GM23338 (cell line): Measurements from ENCODE around the gene ELAVL2. TPM values are rescaled to one million over a fixed set of nuclear protein-coding genes. Genes with fewer than 3 reads are reported as not detected.
A peak's percentile ranks its signal among the peaks of the same experiment; 100 is the strongest.

Experiments used
- ATAC-seq: fragments of 200-7000 bp; cut with Tn5 transposase; 3 replicates; pipeline ENCODE4 v1.9.1; 2020
- DNase-seq: peaks from one replicate; pipeline ENCODE4 v3.0.0-alpha.2; 2015; ENCODE audit warnings: low spot score
- H2AFZ ChIP-seq: fragments of 200-600 bp; sonication (generic); 2 replicates; pipeline ENCODE4 v1.8.0; 2016; ENCODE audit warnings: antibody characterized with exemption, mild to moderate bottlenecking, moderate library complexity
- H3F3A ChIP-seq: fragments of 200-600 bp; sonication (generic); replicated peaks from 2 replicates; pipeline ENCODE4 v1.8.0; 2017; ENCODE audit warnings: antibody characterized with exemption, mixed run types, low read depth
- H3K27ac ChIP-seq: fragments of 200-600 bp; sonication (generic); 2 replicates; pipeline ENCODE4 v1.6.1; 2016; ENCODE audit warnings: low read depth
- H3K27me3 ChIP-seq: fragments of 200-600 bp; sonication (generic); 2 replicates; pipeline ENCODE4 v1.8.0; 2016; ENCODE audit warnings: mild to moderate bottlenecking, mixed run types, moderate library complexity; ENCODE audit not compliant: insufficient read depth
- H3K36me3 ChIP-seq: fragments of 200-600 bp; sonication (generic); 2 replicates; pipeline ENCODE4 v1.8.0; 2016; ENCODE audit warnings: mild to moderate bottlenecking; ENCODE audit not compliant: insufficient read depth
- H3K4me1 ChIP-seq: fragments of 200-600 bp; sonication (generic); 2 replicates; pipeline ENCODE4 v1.8.0; 2016; ENCODE audit warnings: mild to moderate bottlenecking, moderate library complexity; ENCODE audit not compliant: insufficient read depth
- H3K4me2 ChIP-seq: fragments of 200-600 bp; sonication (generic); 2 replicates; pipeline ENCODE4 v1.7.1; 2017; ENCODE audit warnings: mixed run types
- H3K4me3 ChIP-seq: fragments of 200-600 bp; sonication (generic); 2 replicates; pipeline ENCODE4 v1.6.1; 2016; ENCODE audit warnings: mixed run types
- H3K79me2 ChIP-seq: fragments of 200-600 bp; sonication (generic); replicated peaks from 2 replicates; pipeline ENCODE4 v1.8.0; 2017; ENCODE audit warnings: mild to moderate bottlenecking; ENCODE audit not compliant: insufficient read depth
- H3K9me2 ChIP-seq: fragments of 200-600 bp; sonication (generic); 2 replicates; pipeline ENCODE4 v1.8.0; 2017; ENCODE audit not compliant: insufficient read depth
- H4K20me1 ChIP-seq: fragments of 200-600 bp; sonication (generic); replicated peaks from 2 replicates; pipeline ENCODE4 v1.8.0; 2017; ENCODE audit warnings: mild to moderate bottlenecking; ENCODE audit not compliant: insufficient read depth
- H3K27ac Mint-ChIP-seq: 2 replicates; pipeline ENCODE4 v1.8.0; 2020; ENCODE audit warnings: inconsistent platforms, mild to moderate bottlenecking, moderate library complexity, mixed read lengths
- H3K27me3 Mint-ChIP-seq: 3 replicates; pipeline ENCODE4 v1.8.0; 2022; ENCODE audit warnings: low read depth, mild to moderate bottlenecking, moderate library complexity, mixed read lengths, inconsistent platforms; ENCODE audit not compliant: insufficient read depth, poor library complexity
- H3K36me3 Mint-ChIP-seq: 3 replicates; pipeline ENCODE4 v1.8.0; 2021; ENCODE audit warnings: low read depth, mild to moderate bottlenecking, inconsistent platforms, moderate library complexity, mixed read lengths
- H3K4me1 Mint-ChIP-seq: 3 replicates; pipeline ENCODE4 v1.8.0; 2020; ENCODE audit warnings: mild to moderate bottlenecking, inconsistent platforms, mixed read lengths
- H3K4me3 Mint-ChIP-seq: 3 replicates; pipeline ENCODE4 v1.8.0; 2021; ENCODE audit warnings: moderate library complexity, mild to moderate bottlenecking, inconsistent platforms, mixed read lengths
- H3K9me3 Mint-ChIP-seq: 3 replicates; pipeline ENCODE4 v1.8.0; 2020; ENCODE audit warnings: moderate library complexity, mild to moderate bottlenecking, inconsistent platforms, mixed read lengths
- CREB1 ChIP-seq: fragments of 250-450 bp; sonication (Bioruptor Pico); IDR thresholded peaks from 2 replicates; pipeline ENCODE4 v1.5.0; 2020; ENCODE audit warnings: low read depth, mild to moderate bottlenecking, moderate library complexity
- CTCF ChIP-seq, 2 experiments: fragments of 200-600 bp in 1 of 2; sonication (generic) in 1 of 2; conservative IDR thresholded peaks; 2 replicates each; pipeline versions ENCODE4 v1.5.1 to v1.6.1; 2016 to 2017; ENCODE audit warnings: antibody characterized with exemption in 2 of 2, low read depth in 2 of 2, mild to moderate bottlenecking in 2 of 2, moderate library complexity in 1 of 2
- EZH2 ChIP-seq: fragments of 200-600 bp; sonication (generic); IDR thresholded peaks from one replicate; pipeline ENCODE4 v1.8.0; 2017; ENCODE audit warnings: antibody characterized with exemption, mild to moderate bottlenecking, low read depth; ENCODE audit not compliant: unreplicated experiment
- JUNB ChIP-seq: IDR thresholded peaks from one replicate; pipeline ENCODE4 v1.6.1; 2016; ENCODE audit warnings: antibody characterized with exemption; ENCODE audit not compliant: unreplicated experiment
- NANOG ChIP-seq: IDR thresholded peaks from 2 replicates; pipeline ENCODE4 v1.6.1; 2016; ENCODE audit warnings: antibody characterized with exemption, borderline replicate concordance
- ZNF114 ChIP-seq: fragments of 250-450 bp; sonication (Bioruptor Pico); IDR thresholded peaks from 2 replicates; pipeline ENCODE4 v1.5.0; 2020; ENCODE audit warnings: mild to moderate bottlenecking, moderate library complexity
- ZNF462 ChIP-seq: fragments of 250-450 bp; sonication (Bioruptor Pico); IDR thresholded peaks from 2 replicates; pipeline ENCODE4 v1.5.0; 2020; ENCODE audit warnings: mild to moderate bottlenecking, moderate library complexity
- polyA plus RNA-seq: library from polyadenylated mRNA; unstranded; fragments of >200 nt; fragmentation: Nextera tagmentation; extraction: Ambion mirVana; gene quantifications from 2 replicates; pipeline ENCODE4 v1.2.1, GENCODE V29; 2016
- total RNA-seq: library from RNA; depleted of rRNA; stranded (reverse); fragments of >200 nt; shearing (Covaris generic); gene quantifications from 2 replicates; pipeline ENCODE4 v1.2.3, GENCODE V29; 2014

The ELAVL2 gene
- total and polyA plus RNA-seq, 2 experiments from 2014 or later = 18.6 to 42.4 TPM

DNA sequence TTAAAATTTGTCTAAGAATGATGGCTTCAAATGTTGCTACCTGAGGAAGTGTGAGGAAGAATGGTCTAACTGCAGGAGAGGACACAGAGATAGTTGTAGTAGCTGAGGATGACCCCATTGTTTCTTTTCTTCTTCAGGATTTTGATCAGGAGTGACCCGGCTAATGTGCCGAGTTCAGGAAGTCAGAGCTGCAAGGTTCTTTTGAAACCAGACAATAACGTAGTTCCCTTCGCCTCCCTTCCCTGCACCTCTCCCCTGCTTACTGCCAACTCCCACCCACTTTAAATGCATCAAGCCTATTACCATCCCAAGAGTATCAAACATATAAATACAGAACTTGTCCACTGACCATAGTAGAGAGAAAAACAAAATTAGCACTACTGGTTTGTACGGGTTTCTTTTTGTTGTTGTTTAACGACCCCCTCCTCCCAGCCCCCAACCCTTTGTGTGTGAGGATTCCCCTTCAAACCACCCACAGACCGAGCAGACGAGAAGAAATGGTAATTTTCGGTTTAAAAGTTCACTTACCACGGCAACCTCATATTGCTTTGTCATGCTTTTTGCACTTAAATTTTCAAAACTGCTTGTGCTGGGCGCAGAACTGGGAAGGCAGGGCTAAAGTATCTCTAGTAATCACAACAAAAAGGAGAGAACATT is 23.5 kb upstream of the ELAVL2 start:
- Mint-ChIP-seq H3K27me3 (peaks cover 16% of the 10 kb centered on the region), H3K4me3 (peak overlapping the region; percentile 89), H3K9me3 (no peaks in the 10 kb centered on the region), H3K27ac (peak overlapping the region; percentile 94), H3K4me1 (peaks cover 19% of the 10 kb centered on the region), H3K36me3 (peaks cover 2% of the 10 kb centered on the region; the same call in 1 of the 3 replicates)
- no peaks in the 10 kb centered on the region for H3K36me3 ChIP-seq
- peaks cover 21% of the 10 kb centered on the region for H3K27me3 ChIP-seq
- peak overlapping the region; percentile 82 for H3K4me2 ChIP-seq
- peak overlapping the region; percentile 90 for H2AFZ ChIP-seq
- no peaks in the 10 kb centered on the region for H4K20me1 ChIP-seq
- H3F3A ChIP-seq = 0 out of 2 replicates have a peak, but pooled peaks cover 6% of the 10 kb centered on the region
- no peaks in the 10 kb centered on the region for H3K9me2 ChIP-seq
- no peak for TF ChIP-seq EZH2
- no peak for TF ChIP-seq JUNB
- no peak for TF ChIP-seq CTCF (conservative IDR thresholded peaks at IDR 0.05; ENCODE audit: low read depth in 2 of 2)
- no peak for TF ChIP-seq CREB1 (CRISPR knock-in tag)
- no peak for TF ChIP-seq ZNF114
- TF ChIP-seq ZNF462 (CRISPR knock-in tag) = no peak
- no peak for TF ChIP-seq NANOG
- peak overlapping the region; percentile 73 for H3K4me3 ChIP-seq
- H3K79me2 ChIP-seq = no peaks in the 10 kb centered on the region
- DNase-seq = no peak
- peak; percentile 17 for ATAC-seq
- peak overlapping the region; percentile 23; the same call in 1 of the 2 replicates for H3K27ac ChIP-seq
- H3K4me1 ChIP-seq = peaks cover 21% of the 10 kb centered on the region
